ENCODE results near the gene NET1.
"Not testable (repeated sequence)": the region's sequence is repeated elsewhere in the genome, so short reads cannot be mapped to it uniquely, and the experiment has no call there.

DNA sequence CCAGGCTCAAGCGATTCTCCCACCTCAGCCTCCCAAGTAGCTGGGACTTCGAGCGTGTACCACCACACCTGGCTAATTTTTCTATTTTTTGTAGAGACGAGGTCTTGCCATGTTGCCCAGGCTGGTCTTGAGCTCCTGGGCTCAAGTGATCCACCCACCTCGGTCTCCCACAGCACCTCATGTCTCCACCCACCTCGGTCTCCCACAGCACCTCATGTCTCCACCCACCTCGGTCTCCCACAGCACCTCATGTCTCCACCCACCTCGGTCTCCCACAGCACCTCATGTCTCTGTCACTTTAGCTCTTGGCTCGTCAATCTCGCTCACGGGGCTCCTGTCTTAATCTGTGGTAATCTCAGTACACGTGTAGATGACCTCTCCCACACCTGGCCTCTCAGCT lies 32.0 kb upstream of the NET1 start:
- TF ChIP-seq EZH2 (IDR thresholded peaks at IDR 0.05; ENCODE audit: insufficient read depth, poor library complexity, severe bottlenecking); EZH2phosphoT487 (IDR thresholded peaks at IDR 0.05; ENCODE audit: insufficient read depth, low read depth): not testable (repeated sequence)

Data from GM23248 (cell line).